ENCODE data around the gene PGA5.

- TF ChIP-seq CTCF (IDR thresholded peaks at IDR 0.05) (no peak), EZH2 (IDR thresholded peaks at IDR 0.05) (no peak)
Measured at GRCh38 chr11:61268588-61269250, 27.7 kb downstream of the PGA5 start.
